Measurements from ENCODE around the gene ITGB2. TPM values are rescaled to one million over a fixed set of nuclear protein-coding genes. Genes with fewer than 3 reads are reported as not detected.

ITGB2 gene
- total RNA-seq, 4 donors from 2014 or later = 55.8 to 1,044 (median 162) TPM

DNA sequence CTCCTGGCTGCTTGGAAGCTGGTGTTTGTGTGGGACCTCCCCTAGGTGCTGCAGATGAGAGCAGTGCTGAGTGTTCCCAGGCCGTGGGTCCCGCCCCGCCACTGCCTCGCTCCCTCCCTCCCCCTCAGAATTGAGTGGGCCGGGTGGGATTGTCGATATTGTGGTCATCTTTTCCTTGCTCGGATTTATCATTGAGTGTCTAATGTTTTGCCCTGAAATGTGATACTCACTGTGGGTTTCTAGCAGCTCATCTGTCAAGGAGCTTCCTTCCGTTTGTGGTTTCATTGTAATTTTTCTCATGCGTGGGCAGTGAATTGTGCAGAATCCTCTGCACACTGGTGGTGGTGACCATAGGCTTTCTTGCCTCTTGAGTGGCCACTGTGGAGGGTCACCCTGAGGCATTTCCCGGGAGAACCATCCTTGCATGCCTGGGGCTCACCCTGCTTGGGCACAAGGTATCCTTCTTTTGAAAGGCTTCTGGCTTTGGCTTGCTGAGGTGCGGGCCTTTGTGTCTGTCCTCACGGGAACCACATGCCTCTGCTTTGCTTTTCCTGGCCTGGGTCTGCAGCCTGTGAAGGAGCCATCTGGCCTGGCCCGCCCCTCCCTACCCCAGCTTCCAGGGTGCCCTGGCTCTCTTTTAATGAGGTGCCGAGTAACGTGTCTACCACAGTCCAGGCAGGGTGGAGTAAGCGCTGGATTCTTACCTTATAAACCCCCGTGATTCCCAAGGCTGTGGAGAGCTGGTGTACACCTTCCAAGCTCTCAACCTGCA, 44.7 kb upstream of the ITGB2 start:
- TF ChIP-seq, protein P1, sequence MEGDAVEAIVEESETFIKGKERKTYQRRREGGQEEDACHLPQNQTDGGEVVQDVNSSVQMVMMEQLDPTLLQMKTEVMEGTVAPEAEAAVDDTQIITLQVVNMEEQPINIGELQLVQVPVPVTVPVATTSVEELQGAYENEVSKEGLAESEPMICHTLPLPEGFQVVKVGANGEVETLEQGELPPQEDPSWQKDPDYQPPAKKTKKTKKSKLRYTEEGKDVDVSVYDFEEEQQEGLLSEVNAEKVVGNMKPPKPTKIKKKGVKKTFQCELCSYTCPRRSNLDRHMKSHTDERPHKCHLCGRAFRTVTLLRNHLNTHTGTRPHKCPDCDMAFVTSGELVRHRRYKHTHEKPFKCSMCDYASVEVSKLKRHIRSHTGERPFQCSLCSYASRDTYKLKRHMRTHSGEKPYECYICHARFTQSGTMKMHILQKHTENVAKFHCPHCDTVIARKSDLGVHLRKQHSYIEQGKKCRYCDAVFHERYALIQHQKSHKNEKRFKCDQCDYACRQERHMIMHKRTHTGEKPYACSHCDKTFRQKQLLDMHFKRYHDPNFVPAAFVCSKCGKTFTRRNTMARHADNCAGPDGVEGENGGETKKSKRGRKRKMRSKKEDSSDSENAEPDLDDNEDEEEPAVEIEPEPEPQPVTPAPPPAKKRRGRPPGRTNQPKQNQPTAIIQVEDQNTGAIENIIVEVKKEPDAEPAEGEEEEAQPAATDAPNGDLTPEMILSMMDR (IDR thresholded peaks at IDR 0.05; ENCODE audit: low read depth) = no peak

DNA sequence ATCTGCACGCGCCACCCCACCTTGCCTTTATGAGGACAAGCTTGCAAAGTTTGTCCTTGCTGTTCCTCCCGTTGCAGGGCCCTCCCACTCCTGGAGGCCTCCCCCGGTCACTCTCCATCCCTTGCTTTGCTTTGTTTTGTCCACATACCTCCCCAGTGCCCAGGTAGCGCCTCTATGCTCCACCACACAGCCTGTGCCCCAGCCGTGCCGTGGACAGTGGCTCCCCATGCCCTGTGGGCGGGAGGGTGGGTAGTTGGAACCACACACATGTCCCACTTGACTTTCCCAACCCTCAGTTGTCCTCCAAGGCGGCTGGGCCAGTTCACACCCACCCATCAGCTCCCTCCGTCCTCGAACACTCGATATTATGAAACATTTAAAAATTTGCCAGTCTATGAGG, 43.7 kb upstream of the ITGB2 start:
- TF ChIP-seq, protein P1 (IDR thresholded peaks at IDR 0.05; ENCODE audit: low read depth) = no peak

DNA sequence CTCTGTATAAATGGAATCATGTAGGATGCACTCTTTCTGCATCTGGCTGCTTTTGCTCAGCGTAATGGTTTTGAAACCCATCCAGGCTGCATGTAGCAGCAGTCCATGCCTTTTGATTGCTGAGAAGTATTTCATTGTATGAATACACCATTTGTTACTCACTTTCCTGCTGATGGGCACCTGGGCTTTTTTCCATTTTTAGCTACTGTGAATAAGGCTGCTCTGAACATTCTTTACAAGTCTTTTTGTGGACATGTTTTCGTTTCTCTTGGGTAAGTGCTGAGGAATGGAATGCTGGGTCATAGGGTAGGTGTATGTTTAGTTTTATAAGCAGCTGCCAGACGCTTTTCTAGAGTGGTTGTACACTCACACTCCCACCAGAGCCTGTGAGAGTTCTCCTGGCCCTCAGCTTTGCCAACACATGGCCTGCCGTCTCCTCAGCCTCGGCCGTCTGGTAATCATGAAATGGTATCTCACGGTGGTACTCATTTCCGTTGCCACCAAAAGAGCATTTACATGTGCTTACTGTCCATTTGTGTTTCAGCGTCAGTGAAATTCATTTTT, 41.8 kb upstream of the ITGB2 start:
- TF ChIP-seq, protein P1 (IDR thresholded peaks at IDR 0.05; ENCODE audit: low read depth) = no peak

DNA sequence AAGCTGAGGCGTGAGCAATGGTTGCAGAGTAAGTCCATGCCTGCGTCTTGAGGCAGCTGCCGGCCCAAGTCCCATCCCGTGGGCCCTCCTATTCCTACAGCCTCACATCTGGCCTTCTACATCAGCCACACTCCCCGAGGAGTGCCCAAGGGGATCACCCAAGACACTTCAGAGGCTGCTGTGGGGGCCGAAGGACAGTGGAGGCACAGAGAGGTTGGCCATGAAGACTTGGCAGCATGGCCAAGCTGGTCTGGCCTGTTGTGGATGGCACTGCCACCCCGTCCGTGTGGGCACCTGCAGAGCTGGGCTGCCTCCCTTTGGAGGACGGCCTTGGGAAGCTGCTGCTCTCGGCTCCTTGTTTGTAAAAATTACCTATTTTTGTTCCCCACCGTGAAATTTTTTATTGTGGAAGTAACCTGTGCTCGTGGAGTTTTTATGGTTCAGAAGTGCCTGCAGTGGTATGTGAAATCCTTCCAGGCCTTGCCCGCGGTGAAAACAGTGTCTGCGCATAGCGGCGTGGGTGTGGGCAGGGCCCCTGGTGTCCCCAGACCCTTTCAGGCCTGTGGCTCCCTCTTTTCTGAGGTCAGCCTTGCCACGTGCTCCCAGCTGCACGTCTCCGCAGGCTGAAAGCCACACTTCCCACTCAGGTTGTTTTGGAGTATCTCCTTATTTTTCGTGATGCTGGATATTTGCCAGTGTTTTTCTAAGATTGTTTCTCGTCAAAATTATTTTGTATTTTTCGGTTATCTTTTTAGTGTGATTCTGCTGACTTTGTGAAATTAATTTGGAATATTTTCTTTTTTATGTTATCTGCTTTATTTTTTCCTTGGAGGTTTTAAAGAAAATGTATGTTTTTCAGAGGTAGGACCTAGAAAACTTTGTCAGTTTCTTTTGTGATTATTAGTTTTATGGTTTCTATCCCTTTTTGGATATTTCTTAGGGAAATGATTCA, 39.7 kb upstream of the ITGB2 start:
- TF ChIP-seq, protein P1 (IDR thresholded peaks at IDR 0.05; ENCODE audit: low read depth) = no peak

DNA sequence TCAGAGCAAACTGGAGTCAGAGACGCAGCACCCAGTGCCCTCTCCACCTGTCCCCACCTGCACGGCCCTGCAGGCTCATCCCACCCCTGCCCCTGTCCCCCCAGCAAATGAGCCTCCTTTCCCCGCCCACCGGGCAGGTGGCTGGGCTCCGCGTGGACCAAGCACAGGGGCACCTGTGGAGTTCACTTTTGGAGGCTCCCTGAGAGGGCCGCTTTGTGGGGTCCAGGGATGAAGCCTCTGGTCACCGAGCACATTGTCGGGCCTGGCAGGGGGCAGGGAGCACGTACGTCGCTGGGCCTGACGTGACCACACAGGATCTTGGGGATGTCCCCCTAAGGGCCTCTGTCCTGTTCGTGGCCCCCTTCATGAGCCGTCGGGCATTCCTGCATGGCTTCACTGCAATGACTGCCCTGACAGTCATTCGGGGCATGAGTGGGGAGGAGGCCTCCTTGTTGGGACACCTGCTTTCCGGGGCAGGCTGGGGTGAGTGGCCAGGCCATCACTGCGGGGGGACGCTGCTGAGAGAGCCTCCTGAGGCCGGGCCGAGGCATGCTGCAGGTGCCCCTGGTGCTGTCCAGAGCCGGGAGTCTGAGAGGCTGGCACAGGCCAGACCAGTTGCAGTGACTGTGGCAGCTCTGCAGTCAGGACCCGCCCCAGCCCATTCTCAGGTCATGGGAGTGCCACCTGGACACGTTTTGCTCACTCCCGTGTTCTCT, 38.8 kb upstream of the ITGB2 start:
- TF ChIP-seq, protein P1 (IDR thresholded peaks at IDR 0.05; ENCODE audit: low read depth) = no peak

DNA sequence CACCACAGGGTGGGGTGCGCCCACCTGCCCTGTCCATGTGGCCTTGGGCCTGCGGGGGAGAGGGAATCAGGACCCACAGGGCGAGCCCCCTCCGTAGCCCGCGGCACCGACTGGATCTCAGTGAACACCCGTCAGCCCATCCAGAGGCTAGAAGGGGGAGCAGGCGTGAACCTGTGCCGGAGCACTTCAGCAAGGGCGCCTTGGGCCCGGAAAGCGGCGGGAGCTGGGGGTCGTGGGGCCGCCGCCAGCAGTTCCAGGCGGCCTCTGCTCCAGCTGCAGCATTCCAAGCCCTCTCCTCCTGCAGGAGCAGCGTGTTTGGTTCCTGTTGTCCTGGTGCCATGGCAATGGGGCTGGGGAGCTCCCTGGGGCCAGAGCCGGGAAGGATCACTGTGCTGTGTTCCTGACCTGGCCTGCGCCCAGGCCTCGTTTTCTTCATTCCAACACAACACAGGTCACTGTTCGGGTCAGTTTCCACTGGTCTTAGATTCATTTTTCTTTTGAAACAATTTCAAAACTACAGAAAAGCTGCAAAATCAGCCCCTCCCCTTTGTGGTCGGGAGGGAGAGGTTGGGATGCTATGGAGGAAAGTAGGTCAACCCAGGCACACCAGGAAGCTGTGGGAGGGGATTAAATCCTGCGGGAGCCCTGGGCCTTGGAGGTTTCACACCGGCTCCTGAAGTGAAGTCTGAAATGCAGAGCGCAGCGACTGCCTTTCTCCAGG, 37.9 kb upstream of the ITGB2 start:
- TF ChIP-seq, protein P1 (IDR thresholded peaks at IDR 0.05; ENCODE audit: low read depth) = no peak
